ENCODE measurements around the gene BRIP1.
"Not testable (repeated sequence)": the region's sequence is repeated elsewhere in the genome, so short reads cannot be mapped to it uniquely, and the experiment has no call there.

Gene BRIP1

GRCh38 chr17:61868074-61868473, 4.7 kb upstream of the BRIP1 start:
- no peak for DNase-seq (ENCODE audit: low read depth, low spot score)
- H3K27ac ChIP-seq: no peak overlapping the region

DNA sequence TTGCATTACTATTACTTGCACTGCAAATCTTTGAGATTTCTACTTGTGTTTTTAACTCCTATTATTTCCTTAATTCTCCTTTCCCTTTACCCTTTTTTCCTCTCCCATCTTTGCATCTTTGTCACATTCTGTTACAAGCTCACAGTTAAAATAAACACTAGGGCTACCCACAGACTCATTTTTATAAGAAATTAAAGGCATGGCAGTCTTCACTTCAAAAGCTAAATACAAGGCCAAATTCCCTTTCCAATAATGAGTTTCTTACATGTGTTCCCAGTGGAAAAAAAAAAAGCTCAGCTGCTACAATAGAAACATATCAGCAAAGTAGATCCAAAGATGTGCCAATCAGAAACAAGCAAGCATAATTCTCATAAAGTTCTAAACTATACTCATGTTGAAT, 3.7 kb upstream of the BRIP1 start:
- no peak for DNase-seq (ENCODE audit: low read depth, low spot score)

GRCh38 chr17:61863801-61864126, 436 bp upstream of the BRIP1 start:
- H3K27ac ChIP-seq: peak overlapping the region; percentile 59

More for the DNA sequence above, 3.7 kb upstream of the BRIP1 start:
- H3K27ac ChIP-seq: no peak overlapping the region

DNA sequence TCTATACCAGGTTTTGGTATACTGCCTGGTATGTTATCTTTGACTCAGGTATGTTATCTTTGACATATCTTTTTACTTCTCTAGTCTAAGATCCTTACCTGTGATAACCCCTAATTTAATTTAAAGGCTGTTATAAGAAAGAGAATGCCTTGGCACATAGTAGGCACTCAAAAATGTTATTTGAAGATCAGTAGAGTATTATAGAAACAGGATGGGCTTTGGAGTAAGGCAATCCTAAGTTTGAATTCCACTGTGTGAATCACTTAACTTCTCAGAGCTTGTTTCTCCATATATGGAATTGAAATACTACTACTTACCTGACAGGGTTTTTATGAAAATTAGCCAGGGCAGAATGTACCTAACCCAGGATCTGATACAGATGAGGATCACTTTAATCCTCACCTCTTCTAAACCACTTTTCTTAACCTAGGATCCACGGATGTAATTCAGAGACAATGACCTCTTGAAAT, 1.2 kb downstream of the BRIP1 start:
- H3K27ac ChIP-seq: peak overlapping the region; percentile 59
- DNase-seq (ENCODE audit: low read depth, low spot score): no peak

More at GRCh38 chr17:61863801-61864126, 436 bp upstream of the BRIP1 start:
- DNase-seq (ENCODE audit: low read depth, low spot score): no peak

DNA sequence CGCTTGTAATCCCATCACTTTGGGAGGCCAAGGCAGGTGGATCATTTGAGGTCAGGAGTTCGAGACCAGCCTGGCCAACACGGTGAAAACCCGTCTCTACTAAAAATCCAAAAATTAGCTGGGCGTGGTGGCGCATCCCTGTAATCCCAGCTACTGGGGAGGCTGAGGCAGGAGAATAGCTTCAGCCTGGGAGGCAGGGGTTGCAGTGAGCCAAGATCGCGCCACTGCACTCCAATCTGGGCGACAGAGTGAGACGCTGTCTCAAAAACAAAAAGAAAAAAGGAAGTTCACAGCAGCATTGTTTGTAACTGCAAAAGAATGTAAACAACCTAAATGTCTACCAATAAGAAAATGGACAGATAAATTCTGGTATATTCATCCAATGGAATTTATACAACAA, 2.9 kb downstream of the BRIP1 start:
- not testable (repeated sequence) for DNase-seq (ENCODE audit: low read depth, low spot score); H3K27ac ChIP-seq

DNA sequence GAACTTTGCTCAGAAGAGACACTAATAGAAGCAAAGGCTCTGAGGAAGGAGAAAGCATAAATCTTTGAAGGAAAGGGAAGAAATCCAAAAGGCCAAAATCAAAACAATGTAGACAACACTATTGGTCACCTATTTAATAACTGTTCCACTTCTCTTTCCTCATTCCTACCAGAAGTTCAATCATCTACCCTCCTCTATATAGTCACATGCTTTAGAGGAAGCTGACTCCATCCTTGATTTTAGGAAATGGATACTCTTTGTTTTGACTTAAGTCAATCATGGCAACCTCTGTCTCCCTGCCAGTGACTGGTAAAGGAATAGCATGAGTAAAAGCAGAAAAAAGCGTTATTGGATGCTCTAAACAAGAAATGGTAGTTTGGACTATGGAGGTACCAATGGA, 7.3 kb downstream of the BRIP1 start:
- no peak overlapping the region for H3K27ac ChIP-seq
- no peak for DNase-seq (ENCODE audit: low read depth, low spot score)

GRCh38 chr17:61852857-61853256, 10.5 kb downstream of the BRIP1 start:
- no peak overlapping the region for H3K27ac ChIP-seq
- no peak for DNase-seq (ENCODE audit: low read depth, low spot score)

DNA sequence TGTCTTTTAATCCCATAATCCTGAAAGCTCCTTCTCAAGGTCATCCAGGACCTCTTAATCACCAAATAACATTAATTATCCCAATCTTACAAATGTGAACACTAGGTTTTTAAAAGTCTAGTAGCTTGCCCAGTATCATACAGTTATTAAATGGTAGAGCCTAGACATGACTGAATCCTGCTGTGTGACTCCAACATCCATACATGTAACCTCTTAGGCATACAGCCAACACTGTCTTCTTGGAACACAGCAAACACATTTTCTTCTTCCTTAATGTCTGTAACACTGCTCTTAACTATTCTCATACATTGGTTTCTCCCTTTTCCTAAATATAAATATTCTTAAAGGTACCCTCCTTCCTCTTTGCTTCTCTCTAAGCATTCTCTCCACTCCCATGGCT, 13.7 kb downstream of the BRIP1 start:
- H3K27ac ChIP-seq: no peak overlapping the region
- no peak for DNase-seq (ENCODE audit: low read depth, low spot score)

GRCh38 chr17:61848896-61849295, 14.4 kb downstream of the BRIP1 start:
- no peak for DNase-seq (ENCODE audit: low read depth, low spot score)
- H3K27ac ChIP-seq: no peak overlapping the region

DNA sequence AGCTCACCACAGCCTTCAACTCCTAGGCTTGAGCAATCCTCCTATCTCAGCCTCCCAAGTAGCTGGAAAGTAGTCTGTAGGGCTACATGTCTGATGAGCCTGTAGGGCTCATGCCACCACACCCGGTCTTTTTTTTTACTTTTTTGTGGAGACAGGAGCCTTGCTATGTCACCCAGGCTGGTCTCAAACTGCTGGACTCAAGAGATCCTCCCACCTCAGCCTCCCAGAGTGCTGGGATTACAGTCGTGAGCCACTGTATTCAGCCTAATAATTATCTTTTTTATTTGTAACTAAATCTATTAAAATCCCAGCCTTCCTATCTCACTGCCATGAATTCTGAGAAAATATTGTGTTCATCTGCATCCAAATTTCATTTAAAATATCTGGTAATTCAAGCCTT, 15.1 kb downstream of the BRIP1 start:
- no peak for DNase-seq (ENCODE audit: low read depth, low spot score)
- no peak overlapping the region for H3K27ac ChIP-seq

DNA sequence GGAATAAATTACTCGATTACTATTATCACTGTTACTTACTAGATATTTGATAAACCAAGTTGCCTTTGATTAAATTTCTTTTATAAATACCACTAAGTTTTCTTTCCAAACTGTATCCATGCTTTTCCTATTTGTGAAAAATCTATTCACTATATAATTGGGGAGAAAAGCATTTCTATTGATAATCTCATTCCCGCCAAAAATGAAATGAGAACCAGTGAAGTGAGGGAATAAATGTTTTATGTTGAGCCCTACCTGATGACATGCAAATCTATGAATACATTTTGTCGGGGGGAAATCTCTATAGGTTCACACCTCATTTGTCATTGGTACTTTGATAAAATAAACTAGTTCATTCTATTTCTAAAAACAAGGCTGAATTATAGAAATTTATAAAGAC, 15.7 kb downstream of the BRIP1 start:
- DNase-seq (ENCODE audit: low read depth, low spot score): no peak
- H3K27ac ChIP-seq: no peak overlapping the region

DNA sequence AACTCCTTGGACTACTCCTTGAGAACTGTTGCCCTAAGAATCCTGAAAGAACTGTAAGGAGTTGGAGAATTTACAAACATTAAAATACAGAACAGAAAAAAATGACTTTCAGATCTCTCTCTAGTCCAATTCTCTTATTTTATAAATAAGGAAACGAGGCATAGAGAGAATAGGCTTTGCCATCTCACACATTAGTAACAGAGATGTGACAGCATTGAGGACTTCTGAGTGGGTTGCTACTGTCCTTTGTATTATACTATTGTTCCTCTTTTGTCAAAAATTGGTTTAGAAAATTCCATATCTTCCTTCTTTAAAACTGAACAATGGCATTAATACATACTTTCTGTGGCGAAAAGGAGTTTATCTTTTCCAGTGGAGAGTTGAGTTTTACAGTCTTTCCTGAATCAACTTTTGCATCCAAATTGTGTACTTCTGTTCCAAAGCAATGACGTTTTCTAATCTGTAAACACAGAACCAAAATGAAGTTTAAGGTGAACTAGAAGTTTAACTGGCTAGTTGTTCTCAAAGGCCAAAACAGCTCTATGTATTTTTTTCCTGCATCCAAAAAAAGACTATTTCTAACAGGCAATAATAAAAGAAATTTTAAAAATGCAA, 16.5 kb downstream of the BRIP1 start:
- no peak for DNase-seq (ENCODE audit: low read depth, low spot score)
- H3K27ac ChIP-seq: no peak overlapping the region

- DNase-seq (ENCODE audit: low read depth, low spot score): no peak
- no peak overlapping the region for H3K27ac ChIP-seq
Measured at GRCh38 chr17:61846088-61846487, 17.2 kb downstream of the BRIP1 start.

DNA sequence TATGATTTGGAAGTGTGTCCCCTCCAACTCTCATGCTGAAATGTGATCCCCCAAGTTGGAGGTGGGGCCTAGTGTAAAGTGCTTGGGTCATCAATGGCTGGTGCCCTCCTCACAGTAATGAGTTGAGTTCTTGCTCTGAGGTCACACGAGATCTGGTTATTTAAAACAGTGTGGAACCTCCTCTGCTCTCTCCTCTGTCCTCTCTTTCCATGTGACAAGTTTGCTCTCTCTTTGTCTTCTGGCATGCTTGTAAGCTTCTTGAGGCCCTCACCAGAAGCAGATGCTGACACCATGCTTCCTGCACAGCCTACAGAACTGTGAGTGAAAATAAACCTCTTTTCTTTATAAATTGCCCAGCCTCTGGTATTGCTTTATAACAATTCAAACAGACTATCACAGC, 19.9 kb downstream of the BRIP1 start:
- no peak overlapping the region for H3K27ac ChIP-seq
- DNase-seq (ENCODE audit: low read depth, low spot score): no peak

DNA sequence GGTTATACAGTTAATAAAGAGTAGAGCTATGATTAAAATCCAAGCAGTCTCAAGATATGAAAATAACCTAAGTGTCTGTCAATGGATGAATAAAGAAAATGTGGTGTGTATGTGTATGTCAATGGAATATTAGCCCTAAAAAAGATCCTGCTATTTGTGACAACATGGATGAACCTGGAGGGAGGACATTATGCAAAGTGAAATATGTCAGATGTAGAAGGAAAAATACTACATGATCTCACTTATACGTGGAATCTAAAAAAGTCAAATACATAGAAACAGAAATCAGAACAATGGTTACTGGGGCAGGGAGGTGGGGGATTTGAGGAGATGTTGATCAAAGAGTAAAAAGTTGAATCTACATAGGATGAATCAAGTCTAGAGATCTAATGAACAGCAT, 20.4 kb downstream of the BRIP1 start:
- no peak overlapping the region for H3K27ac ChIP-seq
- DNase-seq (ENCODE audit: low read depth, low spot score): no peak

- DNase-seq (ENCODE audit: low read depth, low spot score): no peak
- H3K27ac ChIP-seq: no peak overlapping the region
Measured at GRCh38 chr17:61839300-61839786, 24.0 kb downstream of the BRIP1 start.

- no peak overlapping the region for H3K27ac ChIP-seq
- peak; percentile 8 for DNase-seq (ENCODE audit: low read depth, low spot score)
Measured at GRCh38 chr17:61837175-61838051, 25.9 kb downstream of the BRIP1 start.

DNA sequence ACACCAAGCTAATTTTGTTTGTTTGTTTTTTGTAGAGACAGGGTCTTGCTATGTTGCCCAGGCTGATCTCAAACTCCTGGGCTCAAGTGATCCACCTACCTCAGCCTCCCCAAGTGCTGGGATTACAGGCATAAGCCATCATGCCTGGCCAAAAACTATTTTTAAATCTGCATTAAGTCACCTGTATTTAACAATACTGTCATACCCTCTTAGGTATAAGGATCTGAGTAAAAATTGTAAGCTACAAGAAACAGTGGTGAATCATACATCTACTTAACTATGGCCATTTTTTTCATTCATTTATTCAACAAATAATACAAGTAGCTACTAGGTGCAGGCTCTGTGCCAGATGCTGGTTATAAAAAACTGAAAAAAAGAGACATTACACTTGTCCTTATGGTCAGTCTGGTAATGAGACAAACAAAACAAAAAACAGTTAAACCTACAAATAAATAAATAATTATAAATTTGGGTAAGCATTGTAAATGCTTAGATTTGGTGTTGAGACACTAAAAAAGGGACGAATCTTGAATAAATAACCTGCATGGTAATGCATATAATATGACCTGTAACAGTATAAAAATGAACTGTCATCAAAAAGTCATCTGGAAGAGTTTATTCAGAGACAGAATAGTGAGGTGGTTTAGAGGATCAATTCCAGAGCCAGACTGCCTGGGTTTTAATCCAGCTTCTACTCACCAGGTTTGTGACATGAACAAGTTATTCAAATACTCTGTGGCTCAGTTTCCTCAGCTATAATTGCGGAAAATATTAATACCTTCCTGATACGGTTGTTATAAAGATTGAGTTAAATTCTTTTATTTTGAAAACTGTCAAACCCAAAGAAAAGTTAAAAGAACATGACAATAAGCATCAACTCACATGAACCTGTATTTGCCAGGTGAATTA, 26.8 kb downstream of the BRIP1 start:
- DNase-seq (ENCODE audit: low read depth, low spot score): no peak
- H3K27ac ChIP-seq: no peak overlapping the region

DNA sequence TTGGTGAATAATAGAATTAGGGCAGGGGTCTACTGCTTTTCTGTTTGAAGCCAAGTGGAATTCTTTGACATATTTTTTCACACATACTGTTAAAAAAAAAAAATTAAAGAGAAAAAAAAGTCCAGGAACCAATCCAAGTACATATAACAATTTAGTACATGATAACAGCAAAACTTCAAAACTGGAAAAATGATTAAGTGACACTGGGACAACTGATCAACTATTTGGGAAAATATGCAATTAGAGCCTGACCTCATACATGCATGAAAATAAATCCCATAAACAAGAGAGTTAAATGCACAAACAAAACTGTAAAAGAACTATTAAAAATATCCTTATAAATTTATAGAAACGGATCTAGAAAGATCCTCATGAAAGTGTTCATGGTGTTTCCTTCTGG, 27.7 kb downstream of the BRIP1 start:
- H3K27ac ChIP-seq: no peak overlapping the region
- no peak for DNase-seq (ENCODE audit: low read depth, low spot score)

- DNase-seq (ENCODE audit: low read depth, low spot score): no peak
- no peak overlapping the region for H3K27ac ChIP-seq
Measured at GRCh38 chr17:61834610-61835009, 28.7 kb downstream of the BRIP1 start.
